HepG2 (cell line): ENCODE results near the gene M1AP.

Source experiments
- DR1 ChIP-seq: sonication (generic); formaldehyde crosslinking; IDR thresholded peaks from 2 replicates; pipeline ENCODE4 v1.8.0; 2021; ENCODE audit warnings: mild to moderate bottlenecking, missing genetic modification reagents, inconsistent platforms
- FOXM1 ChIP-seq: sonication (generic); formaldehyde crosslinking; IDR thresholded peaks from 2 replicates; pipeline ENCODE4 v1.5.0; 2020; ENCODE audit warnings: missing genetic modification reagents
- ISX ChIP-seq: sonication (generic); formaldehyde crosslinking; conservative IDR thresholded peaks from 2 replicates; pipeline ENCODE4 v1.5.0; 2020; ENCODE audit warnings: missing genetic modification reagents
- PAX8 ChIP-seq: sonication (generic); formaldehyde crosslinking; IDR thresholded peaks from 2 replicates; pipeline ENCODE4 v1.8.0; 2022; ENCODE audit warnings: mild to moderate bottlenecking, missing genetic modification reagents, borderline replicate concordance
- RAD21 ChIP-seq: fragments of 450-650 bp; formaldehyde crosslinking; IDR thresholded peaks from 2 replicates; pipeline ENCODE4 v1.5.0; 2020; ENCODE audit warnings: mild to moderate bottlenecking
- RFX1 ChIP-seq: fragments of 450-650 bp; IDR thresholded peaks from 2 replicates; pipeline ENCODE4 v1.6.1; 2017
- RFX5 ChIP-seq: IDR thresholded peaks from 2 replicates; pipeline ENCODE4 v1.6.1; 2011; ENCODE audit warnings: low read depth, low read length, improper control_type of control experiment
- STAG1 ChIP-seq: sonication (generic); formaldehyde crosslinking; IDR thresholded peaks from 2 replicates; pipeline ENCODE4 v1.4.0; 2020; ENCODE audit warnings: missing genetic modification reagents
- TEAD2 ChIP-seq: sonication (generic); formaldehyde crosslinking; IDR thresholded peaks from 2 replicates; pipeline ENCODE4 v1.9.0; 2021; ENCODE audit warnings: missing genetic modification reagents
- ZC3H13 ChIP-seq: sonication (generic); formaldehyde crosslinking; IDR thresholded peaks from 2 replicates; pipeline ENCODE4 v1.8.1; 2023; ENCODE audit warnings: mild to moderate bottlenecking, missing genetic modification reagents, moderate library complexity
- ZKSCAN1 ChIP-seq: fragments of 150-350 bp; IDR thresholded peaks from 2 replicates; pipeline ENCODE4 v1.6.1; 2014; ENCODE audit warnings: low read length
- TF ChIP-seq, protein P1 (sequence below): sonication (generic); formaldehyde crosslinking; IDR thresholded peaks from 2 replicates; pipeline ENCODE4 v1.5.0; 2020; ENCODE audit warnings: mild to moderate bottlenecking, missing genetic modification reagents, moderate library complexity

GRCh38 chr2:74696829-74697228, 48.7 kb upstream of the M1AP start:
- TF ChIP-seq ZKSCAN1 (no peak), STAG1 (CRISPR knock-in tag) (no peak), RAD21 (CRISPR knock-in tag) (no peak), ZC3H13 (no peak), DR1 (CRISPR knock-in tag) (no peak), TEAD2 (no peak), PAX8 (CRISPR knock-in tag) (no peak), ISX (CRISPR knock-in tag) (no peak), FOXM1 (CRISPR knock-in tag) (no peak), RFX1 (no peak), RFX5 (no peak)
- TF ChIP-seq, protein P1, sequence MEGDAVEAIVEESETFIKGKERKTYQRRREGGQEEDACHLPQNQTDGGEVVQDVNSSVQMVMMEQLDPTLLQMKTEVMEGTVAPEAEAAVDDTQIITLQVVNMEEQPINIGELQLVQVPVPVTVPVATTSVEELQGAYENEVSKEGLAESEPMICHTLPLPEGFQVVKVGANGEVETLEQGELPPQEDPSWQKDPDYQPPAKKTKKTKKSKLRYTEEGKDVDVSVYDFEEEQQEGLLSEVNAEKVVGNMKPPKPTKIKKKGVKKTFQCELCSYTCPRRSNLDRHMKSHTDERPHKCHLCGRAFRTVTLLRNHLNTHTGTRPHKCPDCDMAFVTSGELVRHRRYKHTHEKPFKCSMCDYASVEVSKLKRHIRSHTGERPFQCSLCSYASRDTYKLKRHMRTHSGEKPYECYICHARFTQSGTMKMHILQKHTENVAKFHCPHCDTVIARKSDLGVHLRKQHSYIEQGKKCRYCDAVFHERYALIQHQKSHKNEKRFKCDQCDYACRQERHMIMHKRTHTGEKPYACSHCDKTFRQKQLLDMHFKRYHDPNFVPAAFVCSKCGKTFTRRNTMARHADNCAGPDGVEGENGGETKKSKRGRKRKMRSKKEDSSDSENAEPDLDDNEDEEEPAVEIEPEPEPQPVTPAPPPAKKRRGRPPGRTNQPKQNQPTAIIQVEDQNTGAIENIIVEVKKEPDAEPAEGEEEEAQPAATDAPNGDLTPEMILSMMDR (CRISPR knock-in tag) = no peak
